NT2/D1 (cell line): Measurements from ENCODE around the gene TGFB2.

Experiments
- DNase-seq: peaks from one replicate; pipeline ENCODE4 v3.0.0-alpha.2; 2011; ENCODE audit warnings: low read depth, low spot score
- H3K27me3 ChIP-seq: 2 replicates; pipeline ENCODE4 v1.6.0; 2011; ENCODE audit warnings: mild to moderate bottlenecking; ENCODE audit not compliant: insufficient read length, insufficient read depth
- H3K36me3 ChIP-seq: 2 replicates; pipeline ENCODE4 v1.6.1; 2011; ENCODE audit warnings: mild to moderate bottlenecking, low read length, mixed read lengths; ENCODE audit not compliant: insufficient read depth, insufficient read length
- H3K4me1 ChIP-seq: 2 replicates; pipeline ENCODE4 v1.5.1; 2011; ENCODE audit not compliant: insufficient read depth, insufficient read length
- H3K4me3 ChIP-seq: 2 replicates; pipeline ENCODE4 v1.5.1; 2011; ENCODE audit warnings: low read depth; ENCODE audit not compliant: insufficient read length
- H3K9ac ChIP-seq: 2 replicates; pipeline ENCODE4 v1.6.0; 2011; ENCODE audit warnings: low read depth; ENCODE audit not compliant: insufficient read length
- H3K9me3 ChIP-seq: 2 replicates; pipeline ENCODE4 v1.5.1; 2011; ENCODE audit warnings: mild to moderate bottlenecking, low read length; ENCODE audit not compliant: insufficient read depth
- SUZ12 ChIP-seq: IDR thresholded peaks from 2 replicates; pipeline ENCODE4 v1.6.1; 2011; ENCODE audit not compliant: insufficient read length, insufficient read depth; ENCODE audit errors: extremely low read depth
- YY1 ChIP-seq: IDR thresholded peaks from 2 replicates; pipeline ENCODE4 v1.6.1; 2011; ENCODE audit not compliant: insufficient read length, insufficient read depth
- ZNF274 ChIP-seq: IDR thresholded peaks from 2 replicates; pipeline ENCODE4 v1.6.1; 2011; ENCODE audit warnings: mild to moderate bottlenecking, low read depth, low read length

The TGFB2 gene

GRCh38 chr1:218466341-218467010, 121.3 kb downstream of the TGFB2 start:
- Histone ChIP-seq H3K27me3 (no peaks in the 10 kb centered on the region), H3K9me3 (no peaks in the 10 kb centered on the region), H3K4me1 (no peaks in the 10 kb centered on the region), H3K9ac (no peak overlapping the region), H3K36me3 (no peaks in the 10 kb centered on the region), H3K4me3 (no peak overlapping the region)
- no peak for TF ChIP-seq YY1
- no peak for TF ChIP-seq SUZ12
- no peak for TF ChIP-seq ZNF274
- DNase-seq = no peak

GRCh38 chr1:218467101-218468072, 122.3 kb downstream of the TGFB2 start:
- Histone ChIP-seq H3K9me3 (no peaks in the 10 kb centered on the region), H3K4me3 (no peak overlapping the region), H3K9ac (no peak overlapping the region), H3K27me3 (no peaks in the 10 kb centered on the region), H3K4me1 (no peaks in the 10 kb centered on the region), H3K36me3 (no peaks in the 10 kb centered on the region)
- DNase-seq = no peak
- no peak for TF ChIP-seq ZNF274
- TF ChIP-seq SUZ12 = no peak

- Histone ChIP-seq H3K4me3 (no peak overlapping the region), H3K36me3 (no peaks in the 10 kb centered on the region), H3K27me3 (no peaks in the 10 kb centered on the region), H3K4me1 (no peaks in the 10 kb centered on the region), H3K9me3 (no peaks in the 10 kb centered on the region), H3K9ac (no peak overlapping the region)
- no peak for DNase-seq
- no peak for TF ChIP-seq YY1
- no peak for TF ChIP-seq SUZ12
- no peak for TF ChIP-seq ZNF274
Measured at GRCh38 chr1:218468711-218469110, 123.6 kb downstream of the TGFB2 start.

- DNase-seq = no peak
- no peak overlapping the region for H3K9ac ChIP-seq
- H3K4me1 ChIP-seq = no peaks in the 10 kb centered on the region
- no peaks in the 10 kb centered on the region for H3K36me3 ChIP-seq
- no peak overlapping the region for H3K4me3 ChIP-seq
- H3K9me3 ChIP-seq = no peaks in the 10 kb centered on the region
- H3K27me3 ChIP-seq = no peaks in the 10 kb centered on the region
- no peak for TF ChIP-seq YY1
- no peak for TF ChIP-seq SUZ12
- TF ChIP-seq ZNF274 = no peak
Measured at GRCh38 chr1:218472885-218473284, 127.7 kb downstream of the TGFB2 start.

GRCh38 chr1:218473522-218473921, 128.4 kb downstream of the TGFB2 start:
- H3K4me3 ChIP-seq = no peak overlapping the region
- no peak for TF ChIP-seq YY1
- TF ChIP-seq ZNF274 = no peak
- no peaks in the 10 kb centered on the region for H3K27me3 ChIP-seq
- DNase-seq = no peak
- H3K9ac ChIP-seq = no peak overlapping the region
- H3K4me1 ChIP-seq = no peaks in the 10 kb centered on the region
- no peaks in the 10 kb centered on the region for H3K9me3 ChIP-seq
- H3K36me3 ChIP-seq = no peaks in the 10 kb centered on the region

- Histone ChIP-seq H3K9me3 (no peaks in the 10 kb centered on the region), H3K36me3 (no peaks in the 10 kb centered on the region), H3K9ac (no peak overlapping the region), H3K27me3 (no peaks in the 10 kb centered on the region), H3K4me3 (no peak overlapping the region), H3K4me1 (no peaks in the 10 kb centered on the region)
- TF ChIP-seq SUZ12 = no peak
- no peak for TF ChIP-seq ZNF274
- no peak for TF ChIP-seq YY1
- DNase-seq = no peak
Measured at GRCh38 chr1:218474128-218474527, 129.0 kb downstream of the TGFB2 start.

GRCh38 chr1:218475275-218475674, 130.1 kb downstream of the TGFB2 start:
- Histone ChIP-seq H3K4me1 (no peaks in the 10 kb centered on the region), H3K4me3 (no peak overlapping the region), H3K36me3 (no peaks in the 10 kb centered on the region), H3K9me3 (no peaks in the 10 kb centered on the region), H3K27me3 (no peaks in the 10 kb centered on the region), H3K9ac (no peak overlapping the region)
- TF ChIP-seq SUZ12 (no peak), ZNF274 (no peak), YY1 (no peak)
- DNase-seq = no peak
